ENCODE measurements around the gene ANKFY1.

ANKFY1 gene

DNA sequence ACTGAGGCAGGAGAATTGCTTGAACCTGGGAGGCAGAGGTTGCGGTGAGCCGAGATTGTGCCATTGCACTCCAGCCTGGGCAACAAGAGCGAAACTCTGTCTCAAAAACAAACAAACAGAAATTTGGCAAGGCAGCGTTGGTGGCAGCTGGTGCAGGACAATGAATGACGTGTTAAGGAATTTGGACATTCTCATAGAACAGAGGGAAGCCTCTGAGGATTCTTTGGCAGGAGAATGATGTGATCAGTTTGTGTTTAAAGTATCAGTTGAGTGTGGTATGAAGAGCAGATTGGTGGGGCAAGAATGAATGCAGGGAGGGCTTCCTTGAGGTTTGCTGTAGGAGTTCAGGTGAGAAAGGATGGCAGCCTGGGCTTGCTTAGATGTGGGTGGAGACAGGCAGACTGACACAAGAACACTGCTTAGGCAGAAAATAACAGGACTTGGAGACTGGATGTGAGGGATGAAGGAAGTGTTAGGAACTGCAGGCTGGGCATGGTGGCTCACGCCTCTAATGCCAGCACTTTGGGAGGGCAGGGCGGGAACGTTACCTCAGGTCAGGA is 115.9 kb downstream of the ANKFY1 start:
- Histone ChIP-seq H3K27me3 (ENCODE audit: insufficient read depth, low read depth, severe bottlenecking) (no peaks in the 10 kb centered on the region), H3K9me3 (ENCODE audit: severe bottlenecking) (no peaks in the 10 kb centered on the region), H3K36me3 (peaks cover 4% of the 10 kb centered on the region), H3K27ac (no peak overlapping the region), H3K4me3 (ENCODE audit: low read depth, low read length) (no peak overlapping the region)
- no peak for DNase-seq
- no peak for TF ChIP-seq CTCF (IDR thresholded peaks at IDR 0.05; ENCODE audit: low read depth, low read length)

DNA sequence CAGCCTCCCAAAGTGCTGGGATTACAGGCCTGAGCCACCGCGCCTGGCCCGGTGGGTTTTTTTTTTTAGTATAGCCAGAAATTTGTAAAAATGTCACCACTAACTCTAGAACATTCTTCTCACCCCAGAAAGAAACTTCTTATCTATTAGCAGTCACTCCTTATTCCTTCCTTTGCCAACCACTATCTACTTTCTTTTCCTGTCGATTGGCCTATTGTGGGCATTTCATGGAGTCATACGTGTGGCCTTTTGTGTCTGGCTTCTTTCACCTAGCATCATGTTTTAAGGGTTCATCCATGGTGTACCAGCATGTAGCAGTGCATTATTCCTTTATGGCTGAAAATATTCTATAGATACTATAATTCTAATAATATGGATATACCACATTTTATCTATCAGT is 117.1 kb downstream of the ANKFY1 start:
- H3K36me3 ChIP-seq, result peaks cover 4% of the 10 kb centered on the region
- no peaks in the 10 kb centered on the region for H3K27me3 ChIP-seq (ENCODE audit: insufficient read depth, low read depth, severe bottlenecking)
- no peak overlapping the region for H3K4me3 ChIP-seq (ENCODE audit: low read depth, low read length)
- H3K27ac ChIP-seq, result no peak overlapping the region
- TF ChIP-seq CTCF (IDR thresholded peaks at IDR 0.05; ENCODE audit: low read depth, low read length), result no peak
- no peak for DNase-seq
- no peaks in the 10 kb centered on the region for H3K9me3 ChIP-seq (ENCODE audit: severe bottlenecking)

- Histone ChIP-seq H3K27me3 (ENCODE audit: insufficient read depth, low read depth, severe bottlenecking) (no peaks in the 10 kb centered on the region), H3K9me3 (ENCODE audit: severe bottlenecking) (no peaks in the 10 kb centered on the region), H3K4me3 (ENCODE audit: low read depth, low read length) (peak overlapping the region; percentile 69), H3K36me3 (peaks cover 15% of the 10 kb centered on the region), H3K27ac (peak overlapping the region; percentile 96)
- no peak for TF ChIP-seq CTCF (IDR thresholded peaks at IDR 0.05; ENCODE audit: low read depth, low read length)
- no peak for DNase-seq
These were observed 119.4 kb downstream of the ANKFY1 start for GRCh38 chr17:4144422-4144747.

DNA sequence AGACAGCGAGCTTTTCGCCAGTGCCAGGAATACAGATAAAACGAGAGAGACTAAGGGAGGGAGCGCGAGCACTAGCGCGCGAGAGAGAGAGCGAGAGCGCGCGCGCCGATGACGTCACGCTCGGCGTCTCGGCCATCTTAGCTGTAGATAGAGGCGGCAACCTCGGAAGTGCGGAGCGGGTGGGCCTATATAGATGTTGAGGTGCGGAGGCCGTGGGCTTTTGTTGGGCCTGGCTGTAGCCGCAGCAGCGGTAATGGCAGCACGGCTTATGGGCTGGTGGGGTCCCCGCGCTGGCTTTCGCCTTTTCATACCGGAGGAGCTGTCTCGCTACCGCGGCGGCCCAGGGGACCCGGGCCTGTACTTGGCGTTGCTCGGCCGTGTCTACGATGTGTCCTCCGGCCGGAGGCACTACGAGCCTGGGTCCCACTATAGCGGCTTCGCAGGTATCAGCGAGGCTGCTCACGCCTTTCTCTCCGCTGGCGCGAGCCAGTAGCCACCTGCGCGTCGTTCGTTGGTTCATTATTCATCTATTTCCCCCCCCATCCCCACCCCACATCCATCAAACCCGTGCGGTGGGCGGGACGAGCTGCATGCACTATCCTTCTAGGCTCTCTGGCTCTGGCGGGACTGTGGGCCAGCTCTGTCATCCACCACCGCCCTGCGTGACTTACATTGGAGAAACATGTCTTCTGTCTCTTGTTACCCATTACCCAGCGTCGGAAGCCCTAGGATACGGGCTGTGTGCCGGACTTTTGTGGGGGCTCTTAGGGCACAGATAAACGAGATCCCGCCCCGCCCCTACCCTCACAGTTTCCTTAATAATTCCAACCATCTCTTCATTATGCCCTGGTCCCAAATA is 120.0 kb downstream of the ANKFY1 start:
- H3K9me3 ChIP-seq (ENCODE audit: severe bottlenecking), result no peaks in the 10 kb centered on the region
- peaks cover 15% of the 10 kb centered on the region for H3K36me3 ChIP-seq
- TF ChIP-seq CTCF (IDR thresholded peaks at IDR 0.05; ENCODE audit: low read depth, low read length), result no peak
- peak overlapping the region; percentile 69 for H3K4me3 ChIP-seq (ENCODE audit: low read depth, low read length)
- peak overlapping the region; percentile 96 for H3K27ac ChIP-seq
- peak; percentile 88 for DNase-seq
- H3K27me3 ChIP-seq (ENCODE audit: insufficient read depth, low read depth, severe bottlenecking), result no peaks in the 10 kb centered on the region

GRCh38 chr17:4142107-4142900 is 121.5 kb downstream of the ANKFY1 start:
- TF ChIP-seq CTCF (IDR thresholded peaks at IDR 0.05; ENCODE audit: low read depth, low read length), result no peak
- H3K36me3 ChIP-seq, result peaks cover 20% of the 10 kb centered on the region
- H3K27ac ChIP-seq, result peak overlapping the region; percentile 96
- DNase-seq, result peak; percentile 24
- H3K27me3 ChIP-seq (ENCODE audit: insufficient read depth, low read depth, severe bottlenecking), result no peaks in the 10 kb centered on the region
- no peaks in the 10 kb centered on the region for H3K9me3 ChIP-seq (ENCODE audit: severe bottlenecking)
- peak overlapping the region; percentile 69 for H3K4me3 ChIP-seq (ENCODE audit: low read depth, low read length)
